ENCODE measurements around the gene CDC73. TPM values are rescaled to one million over a fixed set of nuclear protein-coding genes. Genes with fewer than 3 reads are reported as not detected.
"Not testable (repeated sequence)": the region's sequence is repeated elsewhere in the genome, so short reads cannot be mapped to it uniquely, and the experiment has no call there.

Gene CDC73
- total RNA-seq, 2 experiments from 2014 or later = 39.0 to 45.2 TPM

GRCh38 chr1:193216920-193217319 lies 95.1 kb downstream of the CDC73 start:
- H3K36me3 Mint-ChIP-seq (ENCODE audit: low read depth) = peaks cover 47% of the 10 kb centered on the region
- H3K27ac Mint-ChIP-seq = no peak overlapping the region
- intact Hi-C loops (cut with micrococcal nuclease) = no loop called here
- H3K4me1 Mint-ChIP-seq (ENCODE audit: low read depth) = peaks cover 4% of the 10 kb centered on the region
- no peaks in the 10 kb centered on the region for H3K9me3 Mint-ChIP-seq
- no peaks in the 10 kb centered on the region for H3K27me3 Mint-ChIP-seq (ENCODE audit: low read depth)
- CTCF ChIA-PET = no interaction called here
- no peak overlapping the region for H3K4me3 Mint-ChIP-seq
- DNase-seq = no peak

DNA sequence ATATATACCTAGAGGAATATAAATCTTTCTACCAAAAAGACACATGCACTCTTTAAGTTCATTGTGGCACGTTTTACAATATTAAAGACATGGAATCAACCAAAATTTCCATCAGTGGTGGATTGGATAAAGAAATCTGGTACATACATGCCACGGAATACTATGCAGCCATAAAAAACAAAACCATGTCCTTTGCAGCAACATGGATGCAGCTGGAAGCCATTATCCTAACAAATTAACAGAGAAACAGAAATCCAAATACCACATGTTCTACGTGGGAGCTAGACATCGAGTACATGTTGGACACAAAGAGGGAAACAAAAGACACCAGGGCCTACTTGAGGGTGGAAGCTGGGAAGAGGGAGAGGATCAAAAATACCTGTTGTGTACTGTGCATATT lies 97.6 kb downstream of the CDC73 start:
- no peak overlapping the region for H3K27ac Mint-ChIP-seq
- DNase-seq = no peak
- H3K4me1 Mint-ChIP-seq (ENCODE audit: low read depth) = peaks cover 5% of the 10 kb centered on the region
- intact Hi-C loops (cut with micrococcal nuclease) = no loop called here
- CTCF ChIA-PET = no interaction called here
- no peak overlapping the region for H3K4me3 Mint-ChIP-seq
- no peaks in the 10 kb centered on the region for H3K9me3 Mint-ChIP-seq
- H3K27me3 Mint-ChIP-seq (ENCODE audit: low read depth) = no peaks in the 10 kb centered on the region
- peaks cover 38% of the 10 kb centered on the region for H3K36me3 Mint-ChIP-seq (ENCODE audit: low read depth)

DNA sequence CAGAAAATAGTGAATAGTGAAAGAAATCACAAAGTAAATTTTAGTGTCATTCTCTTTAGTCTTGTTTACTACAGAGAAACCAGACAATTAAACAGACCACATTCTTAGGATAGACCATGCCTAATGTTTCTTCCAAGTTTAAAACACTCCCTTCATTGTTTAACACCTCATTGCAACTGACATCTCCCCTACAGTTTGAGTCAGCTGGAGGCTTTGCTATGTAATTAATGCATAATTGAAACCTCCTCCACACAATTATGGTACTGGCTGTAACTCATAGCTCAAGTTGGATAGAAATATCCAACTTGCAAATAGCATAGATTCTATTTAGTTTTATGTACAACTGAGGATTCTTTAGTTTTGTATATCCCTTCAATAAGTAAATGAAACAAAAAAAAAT lies 99.8 kb downstream of the CDC73 start:
- Mint-ChIP-seq H3K4me1 (ENCODE audit: low read depth) (peaks cover 5% of the 10 kb centered on the region), H3K4me3 (no peak overlapping the region), H3K27ac (no peak overlapping the region), H3K9me3 (no peaks in the 10 kb centered on the region), H3K36me3 (ENCODE audit: low read depth) (peaks cover 39% of the 10 kb centered on the region), H3K27me3 (ENCODE audit: low read depth) (no peaks in the 10 kb centered on the region)
- intact Hi-C loops (cut with micrococcal nuclease) = no loop called here
- CTCF ChIA-PET = no interaction called here
- DNase-seq = no peak

DNA sequence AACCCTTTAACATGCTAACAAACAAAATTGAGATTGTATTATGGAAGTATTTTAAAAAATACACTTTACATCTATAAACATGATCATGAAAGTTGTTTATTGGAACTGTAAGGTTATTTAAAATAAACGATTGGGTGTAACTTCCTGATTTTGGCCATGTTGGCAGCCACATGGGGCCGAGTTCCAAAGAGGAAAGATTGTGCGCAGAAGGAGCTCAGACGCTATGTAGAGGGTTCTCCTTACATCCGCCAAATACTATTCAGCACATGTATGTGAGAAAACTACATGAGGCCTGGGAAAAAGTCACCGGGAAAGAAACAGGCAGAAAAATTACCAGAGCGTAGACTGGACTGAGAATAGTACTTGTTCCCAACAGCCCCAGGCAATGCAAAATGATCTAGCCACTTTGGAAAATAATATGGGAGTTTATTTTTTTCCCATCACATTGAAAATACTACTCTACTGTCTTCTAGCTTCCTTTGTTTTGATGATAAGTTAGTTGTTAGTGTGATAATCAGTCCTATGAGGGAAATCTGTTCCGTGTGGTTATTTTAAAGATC lies 100.3 kb downstream of the CDC73 start:
- no peak for DNase-seq
- CTCF ChIA-PET = interaction anchor here (0.6 to 0.7 kb wide), 2 partner anchors 186 to 730 kb away, joined by 3 to 4 read pairs; no protein-coding TSS in a partner anchor
- no peaks in the 10 kb centered on the region for H3K9me3 Mint-ChIP-seq
- no peaks in the 10 kb centered on the region for H3K27me3 Mint-ChIP-seq (ENCODE audit: low read depth)
- H3K4me1 Mint-ChIP-seq (ENCODE audit: low read depth) = peaks cover 6% of the 10 kb centered on the region
- peaks cover 38% of the 10 kb centered on the region for H3K36me3 Mint-ChIP-seq (ENCODE audit: low read depth)
- intact Hi-C loops (cut with micrococcal nuclease) = no loop called here
- H3K4me3 Mint-ChIP-seq = no peak overlapping the region
- no peak overlapping the region for H3K27ac Mint-ChIP-seq

GRCh38 chr1:193229136-193229535 lies 107.3 kb downstream of the CDC73 start:
- Mint-ChIP-seq H3K9me3 (no peaks in the 10 kb centered on the region), H3K4me1 (ENCODE audit: low read depth) (peaks cover 4% of the 10 kb centered on the region), H3K4me3 (no peak overlapping the region), H3K27ac (no peak overlapping the region), H3K36me3 (ENCODE audit: low read depth) (peaks cover 20% of the 10 kb centered on the region), H3K27me3 (ENCODE audit: low read depth) (no peaks in the 10 kb centered on the region)
- intact Hi-C loops (cut with micrococcal nuclease) = no loop called here
- CTCF ChIA-PET = no interaction called here
- DNase-seq = no peak

- CTCF ChIA-PET; intact Hi-C loops (cut with micrococcal nuclease); H3K4me3 Mint-ChIP-seq; H3K4me1 Mint-ChIP-seq (ENCODE audit: low read depth); H3K27me3 Mint-ChIP-seq (ENCODE audit: low read depth); DNase-seq; H3K9me3 Mint-ChIP-seq; H3K27ac Mint-ChIP-seq: not testable (repeated sequence)
- H3K36me3 Mint-ChIP-seq (ENCODE audit: low read depth) = peaks cover 16% of the 10 kb centered on the region
Measured at GRCh38 chr1:193231146-193231545, 109.3 kb downstream of the CDC73 start.

DNA sequence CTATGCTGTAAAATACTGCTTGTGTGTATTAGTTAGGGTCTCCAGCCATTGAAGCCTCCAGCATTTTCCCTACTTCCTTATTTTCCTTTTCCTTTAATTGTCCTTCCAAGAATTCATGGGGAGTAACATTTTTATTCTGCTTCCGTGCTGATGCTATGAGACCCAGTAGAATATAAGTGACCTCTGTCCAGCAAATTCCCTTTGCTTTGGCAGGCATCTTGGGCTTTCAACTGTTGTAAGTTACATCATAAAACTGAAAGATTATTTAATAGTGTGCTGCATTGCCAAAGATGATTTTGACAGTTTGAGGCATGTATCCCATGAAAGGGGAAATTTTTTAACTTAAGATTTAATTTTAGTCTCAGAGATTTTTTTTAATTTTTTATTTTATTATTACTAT lies 112.7 kb downstream of the CDC73 start:
- Mint-ChIP-seq H3K9me3 (no peaks in the 10 kb centered on the region), H3K4me3 (no peak overlapping the region), H3K27me3 (ENCODE audit: low read depth) (no peaks in the 10 kb centered on the region), H3K36me3 (ENCODE audit: low read depth) (peaks cover 27% of the 10 kb centered on the region), H3K27ac (no peak overlapping the region), H3K4me1 (ENCODE audit: low read depth) (peaks cover 5% of the 10 kb centered on the region)
- no peak for DNase-seq
- CTCF ChIA-PET = no interaction called here
- intact Hi-C loops (cut with micrococcal nuclease) = no loop called here

GRCh38 chr1:193237381-193237978 lies 115.6 kb downstream of the CDC73 start:
- intact Hi-C loops (cut with micrococcal nuclease) = no loop called here
- Mint-ChIP-seq H3K27ac (no peak overlapping the region), H3K4me3 (no peak overlapping the region), H3K36me3 (ENCODE audit: low read depth) (peaks cover 47% of the 10 kb centered on the region), H3K4me1 (ENCODE audit: low read depth) (peaks cover 17% of the 10 kb centered on the region), H3K9me3 (no peaks in the 10 kb centered on the region), H3K27me3 (ENCODE audit: low read depth) (no peaks in the 10 kb centered on the region)
- no peak for DNase-seq
- CTCF ChIA-PET = interaction anchor here (0.7 kb wide), 1 partner anchor 330 kb away, joined by 3 read pairs; no protein-coding TSS in a partner anchor

DNA sequence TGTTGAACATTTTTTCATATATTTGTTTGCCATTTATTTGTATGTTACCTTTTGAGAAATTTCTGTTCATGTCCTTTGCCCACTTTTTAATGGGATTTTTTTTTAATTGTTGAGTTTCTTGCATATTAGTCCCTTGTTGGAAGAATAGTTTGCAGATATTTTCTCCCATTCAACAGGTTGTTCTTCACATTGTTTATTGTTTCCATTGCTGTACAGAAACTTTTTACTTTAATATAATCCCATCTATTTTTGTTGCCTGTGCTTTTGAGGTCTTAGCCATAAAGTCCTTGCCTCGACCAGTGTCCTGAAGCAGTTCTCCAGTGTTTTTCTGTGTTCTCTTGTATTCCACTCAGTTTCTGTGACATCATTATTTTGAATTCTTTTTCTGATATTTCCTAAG lies 118.8 kb downstream of the CDC73 start:
- Mint-ChIP-seq H3K4me3 (no peak overlapping the region), H3K27ac (no peak overlapping the region), H3K27me3 (ENCODE audit: low read depth) (no peaks in the 10 kb centered on the region), H3K36me3 (ENCODE audit: low read depth) (peaks cover 45% of the 10 kb centered on the region), H3K9me3 (no peaks in the 10 kb centered on the region), H3K4me1 (ENCODE audit: low read depth) (peaks cover 17% of the 10 kb centered on the region)
- intact Hi-C loops (cut with micrococcal nuclease) = no loop called here
- no peak for DNase-seq
- CTCF ChIA-PET = no interaction called here

DNA sequence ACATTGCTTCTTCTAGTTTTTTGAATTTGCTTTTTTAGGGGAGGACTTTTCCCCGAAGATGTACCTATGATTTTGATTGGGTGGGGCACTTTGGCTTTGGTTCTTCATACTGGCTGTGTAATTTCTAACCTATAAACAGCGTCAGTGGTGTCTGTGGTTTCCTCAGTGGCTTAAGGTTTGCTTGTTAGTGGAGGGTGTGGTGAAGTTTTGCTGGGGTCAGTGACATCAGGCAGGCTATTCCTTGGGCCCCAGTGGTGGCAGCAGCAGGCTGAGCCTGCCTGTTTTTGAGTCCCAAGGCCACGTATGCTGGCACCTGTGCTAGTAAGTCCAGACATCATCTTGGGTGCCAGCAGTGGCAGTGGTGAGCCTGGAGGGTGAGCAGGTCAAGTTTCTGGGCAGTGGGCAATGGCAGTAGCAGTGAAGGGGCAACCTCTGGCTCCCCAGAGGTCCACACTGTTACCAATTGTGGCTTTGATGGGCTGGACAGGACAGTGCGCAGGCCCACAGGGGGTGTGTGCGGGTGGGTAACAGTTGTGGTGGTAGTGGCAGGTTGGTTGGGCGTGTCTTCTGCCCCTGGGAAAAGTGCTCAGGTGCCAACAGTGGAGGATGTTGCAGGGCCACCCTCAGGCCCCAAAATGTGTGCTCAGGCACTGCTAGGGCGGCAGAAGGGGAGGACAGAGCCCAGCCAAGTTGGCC lies 119.4 kb downstream of the CDC73 start:
- Mint-ChIP-seq H3K36me3 (ENCODE audit: low read depth) (peaks cover 49% of the 10 kb centered on the region), H3K4me1 (ENCODE audit: low read depth) (peaks cover 17% of the 10 kb centered on the region), H3K4me3 (no peak overlapping the region), H3K27ac (no peak overlapping the region), H3K9me3 (no peaks in the 10 kb centered on the region), H3K27me3 (ENCODE audit: low read depth) (no peaks in the 10 kb centered on the region)
- intact Hi-C loops (cut with micrococcal nuclease) = no loop called here
- CTCF ChIA-PET = no interaction called here
- DNase-seq = no peak

DNA sequence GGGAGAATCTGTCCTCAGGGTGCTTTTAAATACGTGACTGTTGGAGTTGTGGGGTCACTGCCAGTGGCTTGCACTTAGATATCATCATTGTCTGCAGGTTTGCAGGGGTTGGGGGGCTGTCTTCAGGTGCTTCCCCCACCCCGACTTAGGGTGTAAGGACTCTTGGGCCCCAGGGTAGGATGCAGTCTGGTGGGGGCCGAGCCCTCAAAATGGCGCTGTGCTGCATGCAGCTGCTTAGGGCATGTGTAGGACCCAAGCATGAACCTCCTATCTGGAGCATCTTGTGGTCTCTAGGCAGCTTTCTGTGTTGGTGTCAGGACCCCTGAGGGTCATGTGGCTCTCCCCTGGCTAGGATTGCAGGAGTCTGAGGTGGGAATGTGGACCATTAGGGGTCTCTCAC lies 120.2 kb downstream of the CDC73 start:
- no peak for DNase-seq
- Mint-ChIP-seq H3K27ac (no peak overlapping the region), H3K36me3 (ENCODE audit: low read depth) (peaks cover 55% of the 10 kb centered on the region), H3K27me3 (ENCODE audit: low read depth) (no peaks in the 10 kb centered on the region), H3K4me1 (ENCODE audit: low read depth) (peaks cover 17% of the 10 kb centered on the region), H3K4me3 (no peak overlapping the region), H3K9me3 (peaks cover 3% of the 10 kb centered on the region)
- CTCF ChIA-PET = no interaction called here
- intact Hi-C loops (cut with micrococcal nuclease) = no loop called here

DNA sequence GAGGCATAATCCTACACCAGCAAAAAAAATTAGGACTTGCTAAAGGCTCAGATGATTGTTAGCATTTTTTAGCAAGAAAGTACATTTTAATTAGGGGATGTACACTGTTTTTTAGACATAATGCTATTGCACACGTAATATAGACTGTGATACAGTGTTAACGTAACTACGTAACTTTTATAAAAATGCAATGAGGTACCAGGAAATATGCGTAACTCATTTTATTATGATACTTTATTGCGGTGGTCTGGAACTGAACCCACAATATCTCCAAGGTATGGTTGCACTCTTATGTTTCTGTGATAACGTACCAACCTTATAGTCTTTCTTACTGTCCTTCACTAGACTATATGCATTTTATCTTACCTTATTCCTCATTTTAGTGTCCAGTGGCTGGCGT lies 127.4 kb downstream of the CDC73 start:
- CTCF ChIA-PET = no interaction called here
- H3K36me3 Mint-ChIP-seq (ENCODE audit: low read depth) = peaks cover 36% of the 10 kb centered on the region
- intact Hi-C loops (cut with micrococcal nuclease) = no loop called here

DNA sequence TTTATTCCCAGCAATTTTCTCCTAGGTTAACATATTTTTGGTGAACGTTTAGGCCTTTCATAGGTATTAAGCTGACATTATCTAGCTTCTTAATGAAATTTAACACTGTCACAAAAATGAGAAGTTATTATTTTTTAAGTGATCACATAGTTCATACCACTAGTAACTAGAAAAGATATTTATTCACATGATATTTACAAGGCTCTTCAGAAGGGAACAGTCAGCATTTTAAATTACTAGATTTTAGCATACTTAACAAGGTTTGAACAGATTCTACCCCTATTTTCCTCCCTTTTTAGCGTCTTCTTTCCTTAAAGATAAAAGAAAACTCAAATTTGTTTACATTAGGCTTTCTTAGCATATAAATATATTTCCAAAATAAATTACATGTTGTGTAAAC lies 130.1 kb downstream of the CDC73 start:
- CTCF ChIA-PET = interaction anchor here (1.0 kb wide), 1 partner anchor 13 kb away, joined by 3 read pairs; no protein-coding TSS in a partner anchor
- intact Hi-C loops (cut with micrococcal nuclease) = loop anchor here (10.0 kb wide), 1 partner anchor 447 kb away; the partner anchor contains the start of gene RGS2
- DNase-seq = no peak
- Mint-ChIP-seq H3K4me1 (ENCODE audit: low read depth) (peaks cover 2% of the 10 kb centered on the region), H3K27ac (no peak overlapping the region), H3K27me3 (ENCODE audit: low read depth) (no peaks in the 10 kb centered on the region), H3K4me3 (no peak overlapping the region), H3K9me3 (peaks cover 4% of the 10 kb centered on the region), H3K36me3 (ENCODE audit: low read depth) (peaks cover 23% of the 10 kb centered on the region)

More for the DNA sequence above, 127.4 kb downstream of the CDC73 start:
- Mint-ChIP-seq H3K27ac (no peak overlapping the region), H3K4me3 (no peak overlapping the region), H3K9me3 (peaks cover 7% of the 10 kb centered on the region), H3K27me3 (ENCODE audit: low read depth) (no peaks in the 10 kb centered on the region), H3K4me1 (ENCODE audit: low read depth) (no peaks in the 10 kb centered on the region)
- no peak for DNase-seq

All from activated naive CD4-positive, alpha-beta T cell treated with anti-CD3 and anti-CD28 coated beads for 36 hours (primary cell).